ENCODE data around the gene OR2D3. TPM values are rescaled to one million over a fixed set of nuclear protein-coding genes. Genes with fewer than 3 reads are reported as not detected.
"Not testable (repeated sequence)": the region's sequence is repeated elsewhere in the genome, so short reads cannot be mapped to it uniquely, and the experiment has no call there.

The OR2D3 gene
- total RNA-seq, 1 donor from 2014 or later: not detected

- H3K36me3 Mint-ChIP-seq: peaks cover 4% of the 10 kb centered on the region
- H3K9me3 Mint-ChIP-seq: no peaks in the 10 kb centered on the region
- no peak for DNase-seq (ENCODE audit: extremely low spot score, unreplicated experiment)
- peaks cover 10% of the 10 kb centered on the region for H3K4me1 Mint-ChIP-seq (ENCODE audit: unreplicated experiment)
- TF ChIP-seq CTCF (conservative IDR thresholded peaks at IDR 0.05): no peak
- no peaks in the 10 kb centered on the region for H3K27me3 Mint-ChIP-seq
- no peak overlapping the region for H3K27ac Mint-ChIP-seq
- H3K4me3 Mint-ChIP-seq: no peak overlapping the region
Observed at GRCh38 chr11:6932145-6932544, 11.3 kb downstream of the OR2D3 start.

GRCh38 chr11:6941970-6942369 lies 21.2 kb downstream of the OR2D3 start:
- TF ChIP-seq CTCF (conservative IDR thresholded peaks at IDR 0.05): no peak
- peaks cover 9% of the 10 kb centered on the region for H3K36me3 Mint-ChIP-seq
- no peak overlapping the region for H3K27ac Mint-ChIP-seq
- no peaks in the 10 kb centered on the region for H3K9me3 Mint-ChIP-seq
- no peak for DNase-seq (ENCODE audit: extremely low spot score, unreplicated experiment)
- H3K4me1 Mint-ChIP-seq (ENCODE audit: unreplicated experiment): no peaks in the 10 kb centered on the region
- H3K4me3 Mint-ChIP-seq: no peak overlapping the region
- no peaks in the 10 kb centered on the region for H3K27me3 Mint-ChIP-seq

- H3K4me1 Mint-ChIP-seq (ENCODE audit: unreplicated experiment): no peaks in the 10 kb centered on the region
- H3K27me3 Mint-ChIP-seq: no peaks in the 10 kb centered on the region
- no peak for TF ChIP-seq CTCF (conservative IDR thresholded peaks at IDR 0.05)
- H3K4me3 Mint-ChIP-seq: no peak overlapping the region
- DNase-seq (ENCODE audit: extremely low spot score, unreplicated experiment): no peak
- peaks cover 9% of the 10 kb centered on the region for H3K36me3 Mint-ChIP-seq
- no peak overlapping the region for H3K27ac Mint-ChIP-seq
- H3K9me3 Mint-ChIP-seq: no peaks in the 10 kb centered on the region
Observed at GRCh38 chr11:6943131-6943530, 22.3 kb downstream of the OR2D3 start.

GRCh38 chr11:6954248-6954647 lies 33.4 kb downstream of the OR2D3 start:
- not testable (repeated sequence) for H3K4me3 Mint-ChIP-seq; H3K9me3 Mint-ChIP-seq; H3K27ac Mint-ChIP-seq; H3K4me1 Mint-ChIP-seq (ENCODE audit: unreplicated experiment); H3K36me3 Mint-ChIP-seq; DNase-seq (ENCODE audit: extremely low spot score, unreplicated experiment); H3K27me3 Mint-ChIP-seq

- TF ChIP-seq CTCF (conservative IDR thresholded peaks at IDR 0.05): no peak
- no peak for DNase-seq (ENCODE audit: extremely low spot score, unreplicated experiment)
- no peak overlapping the region for H3K27ac Mint-ChIP-seq
- H3K9me3 Mint-ChIP-seq: no peaks in the 10 kb centered on the region
- no peaks in the 10 kb centered on the region for H3K27me3 Mint-ChIP-seq
- no peaks in the 10 kb centered on the region for H3K36me3 Mint-ChIP-seq
- no peak overlapping the region for H3K4me3 Mint-ChIP-seq
- no peaks in the 10 kb centered on the region for H3K4me1 Mint-ChIP-seq (ENCODE audit: unreplicated experiment)
Observed at GRCh38 chr11:6962141-6962540, 41.3 kb downstream of the OR2D3 start.

GRCh38 chr11:6962673-6963072 lies 41.9 kb downstream of the OR2D3 start:
- Mint-ChIP-seq H3K9me3 (no peaks in the 10 kb centered on the region), H3K27me3 (no peaks in the 10 kb centered on the region), H3K4me1 (ENCODE audit: unreplicated experiment) (no peaks in the 10 kb centered on the region), H3K36me3 (no peaks in the 10 kb centered on the region), H3K27ac (no peak overlapping the region), H3K4me3 (no peak overlapping the region)
- no peak for TF ChIP-seq CTCF (conservative IDR thresholded peaks at IDR 0.05)
- DNase-seq (ENCODE audit: extremely low spot score, unreplicated experiment): no peak
